Measurements from ENCODE around the gene CACNG4. TPM values are rescaled to one million over a fixed set of nuclear protein-coding genes. Genes with fewer than 3 reads are reported as not detected.

The CACNG4 gene
- total RNA-seq, 1 donor from 2014 or later: 33.4 TPM

Other genes starting within 250 kb of the CACNG4 start
- 2.9 TPM for gene CACNG5, start 129.6 kb upstream of the CACNG4 start, total RNA-seq
- under 0.01 TPM for gene CACNG1, start 79.8 kb downstream of the CACNG4 start, total RNA-seq

Data from frontal cortex (tissue), 1 donor.